Measurements from ENCODE around the gene NCAM2.

- TF ChIP-seq RAD21 (IDR thresholded peaks at IDR 0.05; ENCODE audit: low read depth) (no peak), EGR1 (IDR thresholded peaks at IDR 0.05) (no peak), CREB1 (IDR thresholded peaks at IDR 0.05; ENCODE audit: low read depth) (no peak), TEAD4 (IDR thresholded peaks at IDR 0.05) (no peak), EP300 (IDR thresholded peaks at IDR 0.05; ENCODE audit: borderline replicate concordance) (no peak)
These were observed 205.7 kb downstream of the NCAM2 start for GRCh38 chr21:21203822-21204339.
